Measurements from ENCODE around the gene SGF29. TPM values are rescaled to one million over a fixed set of nuclear protein-coding genes. Genes with fewer than 3 reads are reported as not detected.

The SGF29 gene
- polyA plus RNA-seq, 1 experiment, result 1.7 TPM

DNA sequence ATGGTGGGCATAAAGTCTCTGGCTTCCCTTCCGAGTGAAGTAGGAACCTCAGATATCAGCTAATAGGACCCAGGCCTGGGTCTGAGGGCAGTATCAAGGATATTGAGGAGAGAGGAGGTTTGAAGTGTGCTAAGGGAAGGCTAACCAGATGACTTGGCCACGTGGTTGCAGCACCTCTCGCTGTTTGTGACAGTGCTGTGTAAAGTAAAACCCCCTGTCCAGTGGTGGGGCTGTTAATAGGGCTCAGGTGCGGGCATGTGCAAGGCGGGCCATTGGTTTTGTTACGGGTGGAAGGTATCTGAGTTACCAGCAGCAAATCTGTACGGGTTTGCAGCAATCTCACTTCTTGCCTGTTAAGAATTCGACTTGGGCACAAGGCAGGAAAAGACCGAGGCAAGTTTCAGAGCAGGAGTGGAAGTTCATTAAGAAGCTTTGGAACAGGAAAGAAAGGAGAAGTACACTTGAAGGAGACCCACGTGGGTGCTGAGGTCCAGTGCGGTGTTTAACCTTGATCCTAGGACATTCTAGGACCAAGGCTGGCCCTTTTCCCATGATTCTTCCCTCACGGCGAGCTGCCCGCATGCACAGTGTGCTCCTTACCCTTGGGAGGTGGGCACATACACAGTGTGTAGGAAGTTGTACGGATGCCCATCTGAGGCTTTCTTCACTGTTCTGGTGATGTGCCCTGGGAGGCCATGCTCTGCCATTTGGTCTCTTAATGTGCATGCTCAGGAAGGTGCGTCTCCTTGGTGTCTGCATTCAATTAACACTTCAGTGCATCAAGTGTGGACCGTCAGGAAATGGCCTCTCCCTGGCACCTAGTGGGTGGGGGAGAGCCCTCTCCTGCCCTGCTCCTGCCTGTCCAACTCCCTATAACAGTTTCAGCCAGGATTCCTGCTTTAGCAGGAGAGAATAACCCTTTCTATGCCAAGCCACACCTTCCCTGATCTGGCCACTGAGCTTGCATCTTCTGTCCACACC lies 20.3 kb downstream of the SGF29 start:
- H3K4me3 ChIP-seq (ENCODE audit: low read depth, low read length), result no peak overlapping the region
- DNase-seq (ENCODE audit: low read depth, low spot score), result no peak
- no peaks in the 10 kb centered on the region for H3K27me3 ChIP-seq (ENCODE audit: control insufficient read depth, insufficient read depth, low read length)
- peaks cover 4% of the 10 kb centered on the region; the same call in 1 of the 2 replicates for H3K9me3 ChIP-seq (ENCODE audit: control insufficient read depth, insufficient read depth, low read length)
- CTCF ChIA-PET, result interaction anchor here (1.3 kb wide), 1 partner anchor 20 kb away, joined by 4 read pairs; the partner anchor contains the start of gene SGF29
- no peak for TF ChIP-seq CTCF (IDR thresholded peaks at IDR 0.05; ENCODE audit: low read depth, low read length)
- POLR2A ChIA-PET, result no interaction called here
- no peak overlapping the region for H3K27ac ChIP-seq (ENCODE audit: low read depth, low read length)

DNA sequence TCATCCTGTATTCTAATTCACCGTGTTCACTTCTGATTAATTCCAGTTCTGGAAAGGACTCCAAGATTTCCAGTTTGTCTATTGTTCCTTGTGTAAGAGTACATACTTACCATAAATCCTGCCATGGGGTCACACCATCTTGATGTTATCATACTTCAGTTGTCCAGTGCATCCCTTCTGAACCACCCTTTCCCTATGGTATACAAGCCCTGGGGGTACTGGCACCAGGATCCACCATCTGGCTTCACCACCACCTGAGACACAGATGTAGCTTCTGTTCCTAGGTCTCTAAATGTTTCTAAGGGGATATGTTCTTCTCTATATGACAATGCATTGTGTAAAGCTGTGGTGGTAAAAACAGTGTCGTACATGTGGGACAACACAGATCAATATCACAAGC lies 21.2 kb downstream of the SGF29 start:
- Histone ChIP-seq H3K4me3 (ENCODE audit: low read depth, low read length) (no peak overlapping the region), H3K27me3 (ENCODE audit: control insufficient read depth, insufficient read depth, low read length) (no peaks in the 10 kb centered on the region), H3K9me3 (ENCODE audit: control insufficient read depth, insufficient read depth, low read length) (no peaks in the 10 kb centered on the region; the same call in 1 of the 2 replicates), H3K27ac (ENCODE audit: low read depth, low read length) (no peak overlapping the region)
- POLR2A ChIA-PET, result no interaction called here
- CTCF ChIA-PET, result no interaction called here
- DNase-seq (ENCODE audit: low read depth, low spot score), result no peak
- TF ChIP-seq CTCF (IDR thresholded peaks at IDR 0.05; ENCODE audit: low read depth, low read length), result no peak

GRCh38 chr16:28575446-28576109 lies 21.9 kb downstream of the SGF29 start:
- CTCF ChIA-PET, result no interaction called here
- no peak for TF ChIP-seq CTCF (IDR thresholded peaks at IDR 0.05; ENCODE audit: low read depth, low read length)
- no peaks in the 10 kb centered on the region for H3K27me3 ChIP-seq (ENCODE audit: control insufficient read depth, insufficient read depth, low read length)
- POLR2A ChIA-PET, result no interaction called here
- H3K27ac ChIP-seq (ENCODE audit: low read depth, low read length), result no peak overlapping the region
- H3K4me3 ChIP-seq (ENCODE audit: low read depth, low read length), result no peak overlapping the region
- no peak for DNase-seq (ENCODE audit: low read depth, low spot score)
- no peaks in the 10 kb centered on the region for H3K9me3 ChIP-seq (ENCODE audit: control insufficient read depth, insufficient read depth, low read length)

DNA sequence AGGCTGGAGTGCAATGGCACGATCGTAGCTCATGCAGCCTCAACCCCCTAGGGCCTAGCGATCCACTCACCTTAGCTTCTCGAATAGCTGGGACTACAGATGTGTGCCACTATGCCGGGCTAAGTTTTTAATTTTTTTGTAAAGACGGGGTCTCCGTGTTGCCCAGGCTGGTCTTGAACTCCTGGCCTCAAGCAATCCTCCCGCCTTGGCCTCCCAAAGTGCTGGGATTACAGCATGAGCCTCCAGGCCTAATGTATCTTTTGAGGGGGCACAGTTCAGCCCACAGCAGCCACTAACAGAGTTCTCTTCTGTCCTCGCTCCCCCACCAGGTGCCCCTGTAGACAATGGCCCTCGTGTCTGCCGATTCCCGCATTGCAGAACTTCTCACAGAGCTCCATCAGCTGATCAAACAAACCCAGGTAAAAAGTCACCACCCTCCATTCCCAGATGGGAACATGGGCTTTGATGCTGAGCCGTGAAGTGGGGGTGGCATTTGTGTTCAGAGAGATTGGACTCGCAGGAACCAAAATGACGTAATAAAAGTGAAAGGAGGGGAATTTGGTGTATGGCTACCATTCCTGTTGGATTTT lies 27.1 kb downstream of the SGF29 start:
- ChIA-PET CTCF (no interaction called here), POLR2A (no interaction called here)
- TF ChIP-seq CTCF (IDR thresholded peaks at IDR 0.05; ENCODE audit: low read depth, low read length), result no peak
- no peak for DNase-seq (ENCODE audit: low read depth, low spot score)
- no peaks in the 10 kb centered on the region for H3K27me3 ChIP-seq (ENCODE audit: control insufficient read depth, insufficient read depth, low read length)
- no peaks in the 10 kb centered on the region for H3K9me3 ChIP-seq (ENCODE audit: control insufficient read depth, insufficient read depth, low read length)
- no peak overlapping the region for H3K27ac ChIP-seq (ENCODE audit: low read depth, low read length)
- H3K4me3 ChIP-seq (ENCODE audit: low read depth, low read length), result no peak overlapping the region
